Neural progenitor cell (in vitro differentiated cells): ENCODE measurements around the gene CEACAM6. TPM values are rescaled to one million over a fixed set of nuclear protein-coding genes. Genes with fewer than 3 reads are reported as not detected.
A peak's percentile ranks its signal among the peaks of the same experiment; 100 is the strongest.

Source experiments
- DNase-seq: peaks from one replicate; pipeline ENCODE4 v3.0.0-alpha.2; 2016; ENCODE audit warnings: low spot score
- H2AFZ ChIP-seq: fragments of 200-600 bp; sonication (generic); replicated peaks from 2 replicates; pipeline ENCODE4 v1.6.1; 2016; ENCODE audit warnings: antibody characterized with exemption
- H3F3A ChIP-seq: fragments of 200-600 bp; sonication (generic); 2 replicates; pipeline ENCODE4 v1.6.1; 2016; ENCODE audit warnings: antibody characterized with exemption, low read depth
- H3K27ac ChIP-seq: fragments of 200-600 bp; sonication (generic); 2 replicates; pipeline ENCODE4 v1.5.1; 2016; ENCODE audit warnings: mild to moderate bottlenecking
- H3K27me3 ChIP-seq: fragments of 200-600 bp; sonication (generic); 2 replicates; pipeline ENCODE4 v1.6.1; 2016; ENCODE audit warnings: mild to moderate bottlenecking, moderate library complexity
- H3K36me3 ChIP-seq: fragments of 200-600 bp; sonication (generic); 2 replicates; pipeline ENCODE4 v1.5.1; 2016
- H3K4me1 ChIP-seq: fragments of 200-600 bp; sonication (generic); 2 replicates; pipeline ENCODE4 v1.6.1; 2016; ENCODE audit warnings: mixed run types
- H3K4me2 ChIP-seq: fragments of 200-600 bp; sonication (generic); 2 replicates; pipeline ENCODE4 v1.6.1; 2016
- H3K4me3 ChIP-seq: fragments of 200-600 bp; sonication (generic); 2 replicates; pipeline ENCODE4 v1.5.1; 2016
- H3K79me2 ChIP-seq: fragments of 200-600 bp; sonication (generic); 2 replicates; pipeline ENCODE4 v1.6.1; 2016; ENCODE audit warnings: low read depth
- H3K9ac ChIP-seq: fragments of 200-600 bp; sonication (generic); 2 replicates; pipeline ENCODE4 v1.6.1; 2016
- H3K9me3 ChIP-seq: fragments of 200-600 bp; sonication (generic); 2 replicates; pipeline ENCODE4 v1.5.1; 2016; ENCODE audit warnings: low read depth
- H4K20me1 ChIP-seq: fragments of 200-600 bp; sonication (generic); 2 replicates; pipeline ENCODE4 v1.6.1; 2016; ENCODE audit warnings: low read depth
- H3K27ac Mint-ChIP-seq: 3 replicates; pipeline ENCODE4 v1.8.0; 2021; ENCODE audit warnings: mixed read lengths
- H3K27me3 Mint-ChIP-seq: 2 replicates; pipeline ENCODE4 v1.8.0; 2022; ENCODE audit warnings: low read depth, mild to moderate bottlenecking, inconsistent platforms, moderate library complexity, mixed read lengths; ENCODE audit not compliant: insufficient read depth
- H3K36me3 Mint-ChIP-seq: 3 replicates; pipeline ENCODE4 v1.8.0; 2021; ENCODE audit warnings: mixed read lengths
- H3K4me1 Mint-ChIP-seq: 3 replicates; pipeline ENCODE4 v1.8.0; 2021; ENCODE audit warnings: mixed read lengths
- H3K4me3 Mint-ChIP-seq: 3 replicates; pipeline ENCODE4 v1.8.0; 2021; ENCODE audit warnings: mild to moderate bottlenecking, moderate library complexity, mixed read lengths
- H3K9me3 Mint-ChIP-seq: 3 replicates; pipeline ENCODE4 v1.8.0; 2020; ENCODE audit warnings: mixed read lengths
- CTCF ChIP-seq: fragments of 200-600 bp; sonication (generic); IDR thresholded peaks from 2 replicates; pipeline ENCODE4 v1.5.1; 2017; ENCODE audit warnings: antibody characterized with exemption, mild to moderate bottlenecking
- EZH2 ChIP-seq: fragments of 200-600 bp; sonication (generic); IDR thresholded peaks from 2 replicates; pipeline ENCODE4 v1.6.1; 2017; ENCODE audit warnings: antibody characterized with exemption, mild to moderate bottlenecking, moderate library complexity
- EZH2phosphoT487 ChIP-seq: fragments of 200-600 bp; sonication (generic); IDR thresholded peaks from 2 replicates; pipeline ENCODE4 v1.6.1; 2017; ENCODE audit warnings: antibody characterized with exemption
- total RNA-seq: library from RNA; depleted of rRNA; stranded (reverse); fragments of >200 nt; gene quantifications from 2 replicates; pipeline ENCODE4 v1.2.3, GENCODE V29; 2015; ENCODE audit warnings: low replicate concordance

The CEACAM6 gene
- total RNA-seq, 1 donor from 2014 or later, result not detected

GRCh38 chr19:41711376-41712261 is 43.7 kb upstream of the CEACAM6 start:
- no peak overlapping the region for H3K27ac Mint-ChIP-seq
- H3K4me3 Mint-ChIP-seq, result peak overlapping the region; percentile 14

GRCh38 chr19:41714598-41714997 is 40.7 kb upstream of the CEACAM6 start:
- H3F3A ChIP-seq, result no peaks in the 10 kb centered on the region
- no peak overlapping the region for H2AFZ ChIP-seq
- peaks cover 3% of the 10 kb centered on the region for H3K9me3 ChIP-seq
- H3K36me3 ChIP-seq, result no peaks in the 10 kb centered on the region
- no peaks in the 10 kb centered on the region for H4K20me1 ChIP-seq
- H3K27ac Mint-ChIP-seq, result no peak overlapping the region
- DNase-seq, result no peak
- no peaks in the 10 kb centered on the region for H3K36me3 Mint-ChIP-seq
- no peak overlapping the region for H3K4me2 ChIP-seq
- no peaks in the 10 kb centered on the region for H3K4me1 ChIP-seq
- no peak overlapping the region for H3K4me3 Mint-ChIP-seq
- no peaks in the 10 kb centered on the region for H3K4me1 Mint-ChIP-seq
- no peak overlapping the region for H3K27ac ChIP-seq
- TF ChIP-seq EZH2phosphoT487 (no peak), EZH2 (no peak), CTCF (no peak)
- H3K9ac ChIP-seq, result no peak overlapping the region
- H3K9me3 Mint-ChIP-seq, result no peaks in the 10 kb centered on the region
- H3K27me3 Mint-ChIP-seq, result peaks cover 8% of the 10 kb centered on the region
- no peak overlapping the region for H3K4me3 ChIP-seq
- no peaks in the 10 kb centered on the region for H3K79me2 ChIP-seq
- no peaks in the 10 kb centered on the region for H3K27me3 ChIP-seq

More at GRCh38 chr19:41711376-41712261, 43.7 kb upstream of the CEACAM6 start:
- H3K27me3 ChIP-seq, result no peaks in the 10 kb centered on the region
- H3K36me3 Mint-ChIP-seq, result no peaks in the 10 kb centered on the region
- peaks cover 15% of the 10 kb centered on the region for H3K27me3 Mint-ChIP-seq
- H3F3A ChIP-seq, result no peaks in the 10 kb centered on the region
- H3K9me3 Mint-ChIP-seq, result peaks cover 3% of the 10 kb centered on the region
- H3K4me1 Mint-ChIP-seq, result no peaks in the 10 kb centered on the region
- H3K36me3 ChIP-seq, result no peaks in the 10 kb centered on the region
- no peak overlapping the region for H3K4me3 ChIP-seq
- no peak overlapping the region for H3K9ac ChIP-seq
- TF ChIP-seq EZH2 (no peak), EZH2phosphoT487 (no peak), CTCF (no peak)
- no peak for DNase-seq
- no peaks in the 10 kb centered on the region for H3K79me2 ChIP-seq
- H2AFZ ChIP-seq, result no peak overlapping the region
- no peaks in the 10 kb centered on the region for H3K4me1 ChIP-seq
- H3K27ac ChIP-seq, result no peak overlapping the region
- H3K4me2 ChIP-seq, result no peak overlapping the region
- H3K9me3 ChIP-seq, result peaks cover 3% of the 10 kb centered on the region
- no peaks in the 10 kb centered on the region for H4K20me1 ChIP-seq

GRCh38 chr19:41718761-41719160 is 36.6 kb upstream of the CEACAM6 start:
- H3K27me3 Mint-ChIP-seq, result peaks cover 8% of the 10 kb centered on the region
- H4K20me1 ChIP-seq, result no peaks in the 10 kb centered on the region
- no peaks in the 10 kb centered on the region for H3K27me3 ChIP-seq
- TF ChIP-seq EZH2phosphoT487 (no peak), EZH2 (no peak), CTCF (no peak)
- H3K9me3 Mint-ChIP-seq, result peaks cover 3% of the 10 kb centered on the region
- H3K9ac ChIP-seq, result no peak overlapping the region
- H3K4me3 Mint-ChIP-seq, result no peak overlapping the region
- no peaks in the 10 kb centered on the region for H3F3A ChIP-seq
- no peak overlapping the region for H3K27ac Mint-ChIP-seq
- H3K36me3 ChIP-seq, result no peaks in the 10 kb centered on the region
- no peak overlapping the region for H3K27ac ChIP-seq
- no peaks in the 10 kb centered on the region for H3K4me1 ChIP-seq
- H3K4me2 ChIP-seq, result no peak overlapping the region
- no peak overlapping the region for H2AFZ ChIP-seq
- H3K36me3 Mint-ChIP-seq, result no peaks in the 10 kb centered on the region
- H3K79me2 ChIP-seq, result no peaks in the 10 kb centered on the region
- H3K4me1 Mint-ChIP-seq, result no peaks in the 10 kb centered on the region
- no peaks in the 10 kb centered on the region for H3K9me3 ChIP-seq
- no peak overlapping the region for H3K4me3 ChIP-seq
- DNase-seq, result no peak
